GM12891 (cell line): ENCODE measurements around the gene NMU.
"Not testable (repeated sequence)": the region's sequence is repeated elsewhere in the genome, so short reads cannot be mapped to it uniquely, and the experiment has no call there.

Source experiments
- DNase-seq: peaks from one replicate; pipeline ENCODE4 v3.0.0; 2011; ENCODE audit warnings: low spot score; ENCODE audit not compliant: insufficient read length
- FAIRE-seq: peaks from 2 replicates; lab custom pipeline; 2011; peaks lifted over from hg19 to GRCh38; lab: Jason Lieb, UNC
- PAX5 ChIP-seq: IDR thresholded peaks from 2 replicates; pipeline ENCODE4 v1.6.1; 2011; ENCODE audit warnings: low read length, moderate library complexity, mild to moderate bottlenecking; ENCODE audit not compliant: insufficient read depth, severe bottlenecking
- POLR2A ChIP-seq: IDR thresholded peaks from 2 replicates; pipeline ENCODE4 v1.6.1; 2011; ENCODE audit warnings: low read depth, low read length, control low read depth
- POLR2AphosphoS5 ChIP-seq: IDR thresholded peaks from 2 replicates; pipeline ENCODE4 v1.6.1; 2011; ENCODE audit warnings: low read depth, low read length, control low read depth
- POU2F2 ChIP-seq: IDR thresholded peaks from 2 replicates; pipeline ENCODE4 v1.6.1; 2011; ENCODE audit warnings: low read depth, mild to moderate bottlenecking, control low read depth, low read length, moderate library complexity
- SPI1 ChIP-seq: IDR thresholded peaks from 2 replicates; pipeline ENCODE4 v1.6.1; 2011; ENCODE audit warnings: low read depth, low read length, control low read depth
- TAF1 ChIP-seq: IDR thresholded peaks from 2 replicates; pipeline ENCODE4 v1.6.1; 2011; ENCODE audit warnings: low read depth, low read length, control low read depth

The NMU gene

DNA sequence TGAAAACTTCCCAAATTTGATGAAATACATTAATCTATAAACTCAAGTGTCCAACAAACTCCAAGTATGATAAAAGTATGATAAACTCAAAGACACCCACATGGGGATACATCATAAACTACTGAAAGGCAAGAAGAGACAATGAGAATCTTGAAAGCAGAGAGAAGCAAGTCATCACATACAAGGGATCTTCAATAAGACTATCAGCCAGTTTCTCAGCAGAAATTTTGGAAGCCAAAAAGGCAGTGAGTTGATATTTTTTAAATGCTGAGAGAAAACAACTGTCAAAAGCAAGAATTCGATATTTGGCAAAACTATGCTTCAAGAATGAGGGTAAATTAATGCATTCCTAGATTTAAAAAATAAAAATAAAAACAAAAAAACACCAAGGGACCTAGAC, 60.6 kb downstream of the NMU start:
- DNase-seq, result no peak
- TF ChIP-seq POLR2A, result no peak
- no peak for TF ChIP-seq PAX5
- TF ChIP-seq POU2F2, result no peak
- no peak for TF ChIP-seq TAF1
- no peak for TF ChIP-seq SPI1
- TF ChIP-seq POLR2AphosphoS5, result no peak

DNA sequence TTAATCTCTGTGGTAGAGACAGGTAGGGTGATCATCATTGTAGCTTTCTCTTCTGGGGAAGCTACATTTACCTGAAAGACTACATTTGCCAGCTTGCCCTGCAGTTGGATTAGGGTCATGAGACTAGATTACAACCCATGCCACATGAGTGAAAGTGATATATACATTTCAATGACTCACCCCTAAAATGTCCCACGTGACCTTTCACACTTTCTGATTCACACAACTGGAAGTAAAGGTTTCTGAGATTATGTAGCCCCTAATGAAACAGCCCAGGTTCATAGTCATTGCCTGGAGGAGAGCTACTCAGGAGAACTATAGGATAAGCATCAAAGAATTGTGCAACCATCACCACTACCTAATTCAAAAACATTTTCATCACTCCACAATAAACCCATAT, 61.8 kb downstream of the NMU start:
- DNase-seq (no peak), FAIRE-seq (no peak)
- no peak for TF ChIP-seq TAF1
- no peak for TF ChIP-seq POLR2A
- TF ChIP-seq PAX5, result no peak
- TF ChIP-seq POU2F2, result no peak
- TF ChIP-seq SPI1, result no peak
- TF ChIP-seq POLR2AphosphoS5, result no peak

More for the DNA sequence above, 60.6 kb downstream of the NMU start:
- FAIRE-seq, result no peak

DNA sequence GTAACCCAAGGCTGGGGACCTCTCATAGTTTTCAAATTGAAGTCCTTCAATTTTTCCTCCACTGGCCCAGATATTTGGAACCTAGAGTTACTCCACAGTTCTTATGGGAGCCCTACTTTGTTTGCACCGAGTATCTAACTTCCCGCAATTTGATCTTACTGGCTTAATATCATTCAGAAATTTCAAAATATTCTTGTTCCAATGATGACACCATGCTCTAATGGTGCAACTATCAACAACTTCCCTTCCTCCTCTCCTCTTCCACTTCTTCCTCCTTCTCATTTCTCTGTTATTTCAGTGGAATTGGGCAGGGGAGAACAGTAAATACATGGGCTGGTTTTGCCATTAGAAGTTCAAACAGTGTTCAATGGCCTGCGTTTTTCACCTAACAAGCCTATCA, 64.3 kb downstream of the NMU start:
- DNase-seq, result no peak
- FAIRE-seq, result no peak
- no peak for TF ChIP-seq POLR2A
- TF ChIP-seq POLR2AphosphoS5, result no peak
- TF ChIP-seq TAF1, result no peak
- no peak for TF ChIP-seq SPI1
- TF ChIP-seq PAX5, result no peak
- TF ChIP-seq POU2F2, result no peak

DNA sequence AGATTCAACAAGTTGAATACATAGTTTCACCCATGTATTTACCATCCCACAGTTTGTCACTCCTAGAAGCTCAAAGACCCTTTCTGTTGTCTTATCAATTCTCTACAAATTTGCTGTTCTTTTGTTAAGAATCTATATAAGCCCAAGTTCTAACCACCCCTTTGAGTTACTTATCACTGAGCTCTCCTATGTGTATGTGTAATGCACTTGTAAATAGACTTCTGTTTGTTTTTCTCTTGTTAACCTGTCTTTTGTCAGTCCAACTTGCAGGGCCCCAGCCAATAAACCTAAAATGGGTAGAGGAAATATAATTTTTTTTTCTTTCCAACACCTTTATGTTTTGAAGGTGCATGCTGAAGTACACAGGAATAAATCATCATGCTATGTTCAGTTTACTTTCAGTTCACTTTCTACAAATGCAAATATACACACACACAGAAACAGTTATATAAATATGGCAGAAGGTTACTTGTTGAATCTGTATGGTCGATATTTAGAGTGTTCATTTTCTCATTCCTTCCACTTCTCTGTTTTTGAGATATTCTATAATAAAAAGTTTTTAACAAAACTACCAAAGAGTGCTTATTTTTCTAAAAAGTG, 67.1 kb downstream of the NMU start:
- no peak for FAIRE-seq
- no peak for DNase-seq
- TF ChIP-seq SPI1, result no peak
- no peak for TF ChIP-seq POLR2A
- no peak for TF ChIP-seq TAF1
- TF ChIP-seq PAX5, result no peak
- TF ChIP-seq POU2F2, result no peak
- no peak for TF ChIP-seq POLR2AphosphoS5

DNA sequence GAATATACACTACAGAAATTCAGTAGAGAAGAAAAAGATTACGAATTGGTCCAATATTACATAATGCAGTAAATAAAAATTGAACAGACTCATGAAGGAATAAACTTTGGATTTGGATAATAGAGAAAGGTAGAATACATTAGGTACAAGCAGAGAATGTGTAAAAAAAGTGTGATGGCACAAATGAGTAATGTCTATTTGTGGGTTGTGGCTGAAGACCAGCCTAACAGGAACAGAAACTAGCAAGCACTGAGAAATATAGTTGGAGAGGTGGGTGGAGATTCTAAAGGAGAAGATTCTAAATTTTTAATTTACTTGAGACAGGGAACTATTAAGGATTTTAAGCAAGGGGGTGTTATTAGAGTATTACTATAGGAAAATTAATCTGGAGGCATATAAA, 74.2 kb downstream of the NMU start:
- TF ChIP-seq SPI1 (peak; percentile 97), POLR2A (no peak)
- DNase-seq (no peak), FAIRE-seq (peak; percentile 13)

DNA sequence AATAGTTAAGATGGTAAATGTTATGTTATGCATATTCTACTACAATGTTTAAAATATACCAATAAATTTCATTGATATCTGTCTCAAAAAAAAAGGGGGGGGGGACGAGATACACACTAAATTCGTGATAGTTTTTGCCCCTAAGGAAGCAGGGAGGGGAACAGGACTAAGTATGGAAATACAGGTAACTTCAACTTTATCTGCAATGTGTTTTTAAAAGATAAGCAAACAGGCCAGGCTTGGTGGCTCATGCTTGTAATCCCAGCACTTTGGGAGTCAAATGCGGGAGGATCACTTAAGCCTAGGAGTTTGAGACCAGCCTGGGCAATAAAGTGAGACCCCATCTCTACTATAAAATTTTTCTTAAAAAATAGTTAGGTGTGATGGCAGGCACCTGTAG, 76.0 kb downstream of the NMU start:
- TF ChIP-seq TAF1, result no peak
- no peak for TF ChIP-seq POU2F2
- TF ChIP-seq PAX5, result no peak
- no peak for TF ChIP-seq POLR2AphosphoS5
- DNase-seq (no peak), FAIRE-seq (no peak)

DNA sequence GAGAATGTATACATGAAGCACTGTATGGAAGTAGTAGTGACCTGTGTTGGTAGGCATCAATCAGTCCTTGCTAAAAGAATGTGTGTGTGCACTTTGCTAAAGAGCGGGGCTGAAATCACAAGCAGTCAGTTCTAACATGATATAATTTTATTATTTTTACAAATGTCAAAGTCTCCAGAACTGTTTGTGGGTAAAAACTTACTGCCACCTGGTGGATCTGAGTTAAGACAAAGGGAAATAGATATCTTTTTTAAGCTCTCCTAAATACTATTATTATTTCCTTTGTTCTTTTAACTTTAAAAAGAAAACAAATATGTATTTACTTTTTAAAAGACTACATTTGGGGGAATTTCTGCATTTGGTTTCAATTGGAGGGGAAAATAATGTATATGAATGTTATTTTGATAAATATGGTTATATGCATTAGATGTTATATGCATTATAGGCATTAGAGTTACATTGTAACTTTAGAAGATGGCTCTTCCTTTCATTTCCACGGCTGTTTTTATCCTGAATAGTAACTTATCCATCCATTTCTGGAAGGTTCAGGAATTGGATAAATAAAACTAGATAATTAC, 81.6 kb downstream of the NMU start:
- FAIRE-seq, result no peak
- TF ChIP-seq POLR2AphosphoS5 (no peak), SPI1 (no peak), PAX5 (no peak)
- DNase-seq, result no peak

DNA sequence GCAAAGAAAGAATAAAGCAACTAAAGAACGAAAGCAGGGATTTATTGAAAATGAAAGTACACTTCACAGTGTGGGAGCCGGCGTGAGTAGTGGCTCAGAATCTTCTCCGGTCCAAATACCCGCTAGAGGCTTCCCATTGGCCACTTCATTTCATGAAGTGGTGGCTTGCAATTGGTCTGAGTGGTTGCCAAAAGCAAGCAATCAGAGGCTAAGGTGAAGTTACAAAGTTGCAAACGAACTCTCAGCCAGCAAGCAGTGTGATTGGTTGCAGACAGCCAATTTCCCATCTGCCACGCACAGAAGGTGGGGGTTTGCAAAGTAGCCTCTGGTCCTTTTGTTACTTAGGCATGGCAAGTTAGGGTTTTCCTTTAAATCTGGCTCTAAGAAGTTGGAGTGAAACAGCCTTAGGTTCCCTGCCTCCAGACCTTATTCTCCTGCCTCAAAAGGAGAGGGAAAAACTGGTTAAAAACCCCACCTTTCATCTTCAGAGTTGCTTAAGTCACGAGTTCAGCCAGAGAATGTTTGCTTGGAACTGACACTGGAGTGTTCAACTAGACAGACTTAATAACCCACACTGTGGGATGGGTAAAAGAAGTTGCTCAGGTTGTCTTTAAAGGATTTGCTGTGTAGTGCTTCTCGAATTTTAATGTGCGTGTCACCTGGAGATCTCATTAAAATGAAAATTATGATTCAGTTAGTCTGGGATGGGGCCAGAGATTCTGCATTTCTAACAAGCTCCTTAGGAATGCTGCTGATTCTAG, 82.5 kb downstream of the NMU start:
- FAIRE-seq (no peak), DNase-seq (no peak)
- TF ChIP-seq SPI1, result no peak
- TF ChIP-seq POU2F2, result no peak
- TF ChIP-seq TAF1, result no peak
- no peak for TF ChIP-seq POLR2AphosphoS5
- TF ChIP-seq POLR2A, result no peak
- no peak for TF ChIP-seq PAX5

DNA sequence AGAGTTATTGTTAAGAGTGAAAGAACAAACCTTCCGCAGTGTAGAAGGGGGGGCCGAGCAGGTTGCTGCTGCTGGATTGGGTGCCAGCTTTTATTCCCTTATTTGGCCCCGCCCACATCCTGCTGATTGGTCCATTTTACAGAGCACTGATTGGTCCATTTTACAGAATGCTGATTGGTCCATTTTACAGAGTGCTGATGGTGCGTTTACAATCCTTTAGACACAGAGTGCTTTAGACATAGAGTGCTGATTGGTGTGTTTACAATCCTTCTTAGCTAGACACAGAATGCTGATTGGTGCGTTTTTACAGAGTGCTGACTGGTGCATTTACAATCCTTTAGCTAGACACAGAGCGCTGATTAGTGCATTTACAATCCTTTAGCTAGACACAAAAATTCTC, 84.1 kb downstream of the NMU start:
- DNase-seq, FAIRE-seq: not testable (repeated sequence)

DNA sequence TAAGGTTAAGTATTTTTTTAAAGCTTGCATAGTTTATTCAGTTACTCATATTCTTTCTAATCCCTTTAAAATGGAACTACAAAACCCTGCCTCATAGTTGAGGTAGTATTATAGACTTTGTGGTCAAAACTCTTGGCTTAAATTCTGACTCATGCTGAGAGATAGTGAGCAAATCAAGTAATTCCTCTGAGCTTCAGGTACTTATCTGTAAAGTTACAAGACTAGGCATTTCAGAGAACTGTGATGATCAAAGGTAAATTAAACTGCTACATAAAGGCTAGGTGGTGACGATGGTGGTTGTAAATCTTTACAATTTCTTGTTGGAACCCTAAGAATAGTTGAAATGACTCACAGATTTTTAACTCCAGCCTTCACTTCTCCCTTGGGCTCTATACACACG, 86.2 kb downstream of the NMU start:
- TF ChIP-seq PAX5, result no peak
- TF ChIP-seq POLR2AphosphoS5, result no peak
- TF ChIP-seq TAF1, result no peak
- no peak for TF ChIP-seq POLR2A
- DNase-seq (no peak), FAIRE-seq (no peak)

DNA sequence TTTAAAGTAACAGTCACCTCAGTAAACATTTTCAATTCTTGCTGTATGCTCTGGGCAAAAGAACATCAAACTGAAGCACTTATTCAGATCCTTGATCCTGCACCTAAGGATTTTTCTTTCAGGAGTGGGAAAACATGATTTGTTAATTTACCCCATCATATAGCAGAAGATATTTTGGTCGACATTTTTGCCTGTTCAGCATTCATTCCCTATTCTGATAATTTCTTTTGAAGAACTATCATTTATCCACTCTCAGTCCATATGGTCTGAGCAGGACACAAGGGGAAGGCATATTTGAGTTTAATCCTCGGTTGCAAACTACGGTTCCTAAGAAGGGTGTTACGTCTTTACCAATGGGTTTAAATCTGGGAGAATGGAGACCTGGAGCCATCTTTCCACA, 88.2 kb downstream of the NMU start:
- TF ChIP-seq POLR2AphosphoS5 (no peak), POLR2A (no peak), TAF1 (no peak), POU2F2 (no peak), PAX5 (no peak), SPI1 (no peak)
- DNase-seq (no peak), FAIRE-seq (peak; percentile 33)
